Mucosa of descending colon (tissue), 3 donors: Measurements from ENCODE around the gene EIF3I. TPM values are rescaled to one million over a fixed set of nuclear protein-coding genes. Genes with fewer than 3 reads are reported as not detected.

Experiments
- ATAC-seq: fragments of 200-7000 bp; cut with Tn5 transposase; one replicate; pipeline ENCODE4 v1.9.1; 2020; ENCODE audit warnings: mild to moderate bottlenecking, moderate library complexity
- DNase-seq, 3 donors: peaks; one replicate each; pipeline ENCODE4 v3.0.0-alpha.2; 2020
- H3K36me3 ChIP-seq: fragments of 200-600 bp; one replicate; pipeline ENCODE4 v1.8.0; 2021; ENCODE audit warnings: low read depth, mild to moderate bottlenecking
- H3K4me1 ChIP-seq: fragments of 200-600 bp; one replicate; pipeline ENCODE4 v1.8.0; 2021; ENCODE audit warnings: low read depth, mild to moderate bottlenecking
- H3K4me3 ChIP-seq: fragments of 200-600 bp; one replicate; pipeline ENCODE4 v1.8.0; 2021; ENCODE audit warnings: mild to moderate bottlenecking
- H3K9me3 ChIP-seq: fragments of 200-600 bp; one replicate; pipeline ENCODE4 v1.8.0; 2021; ENCODE audit warnings: mild to moderate bottlenecking
- CTCF ChIP-seq: fragments of 200-600 bp; IDR thresholded peaks from one replicate; pipeline ENCODE4 v1.8.0; 2022; ENCODE audit warnings: antibody characterized with exemption, mild to moderate bottlenecking
- intact Hi-C, 2 donors: fragments of 100-400 bp; cut with DNase I in 1 of 2; cut with micrococcal nuclease in 1 of 2; formaldehyde crosslinking; loops; one replicate each; pipeline versions ENCODE4 v1.11.0 to v1.11.1; 2022; cut with DNase I, micrococcal nuclease
- total RNA-seq, 3 donors: library from RNA; stranded (reverse); fragmentation: NEBNext Ultra II Directional in 2 of 3; extraction: Animal tissue kit (Norgen Biotek cat#: 25700) in 2 of 3; gene quantifications; one replicate each; pipeline versions ENCODE4 v1.2.1 to v1.2.4, GENCODE V29; 2021 to 2023
- donor health status: DM: no; HTN: no; CAD: no; lungs with moderate emphysema.
- donor health status: DM: no; HTN: no; CAD: no.
- donor health status: DM: no; HTN: yes; CAD: no.

EIF3I gene
- total RNA-seq, 3 donors from 2014 or later, result 111 to 138 (median 115) TPM

GRCh38 chr1:32240140-32240951, 18.1 kb downstream of the EIF3I start:
- ATAC-seq, result peak; percentile 80
- Histone ChIP-seq H3K4me3 (peak overlapping the region; percentile 25), H3K9me3 (no peaks in the 10 kb centered on the region), H3K36me3 (no peaks in the 10 kb centered on the region), H3K4me1 (peaks cover 8% of the 10 kb centered on the region)
- peak; percentile 74 to 87 (median 86) for DNase-seq
- no peak for TF ChIP-seq CTCF
- intact Hi-C loops, result no loop called here

GRCh38 chr1:32241001-32241763, 19.0 kb downstream of the EIF3I start:
- Histone ChIP-seq H3K4me3 (peak overlapping the region; percentile 25), H3K36me3 (no peaks in the 10 kb centered on the region), H3K9me3 (no peaks in the 10 kb centered on the region), H3K4me1 (peaks cover 8% of the 10 kb centered on the region)
- peak; percentile 64 to 79 (median 73) for DNase-seq
- TF ChIP-seq CTCF, result no peak
- intact Hi-C loops, result no loop called here
- peak; percentile 72 for ATAC-seq

- peaks cover 8% of the 10 kb centered on the region for H3K4me1 ChIP-seq
- intact Hi-C loops, result no loop called here
- no peaks in the 10 kb centered on the region for H3K36me3 ChIP-seq
- ATAC-seq, result no peak
- DNase-seq, result peak in 2 of 3 donors; percentile 32 to 39
- no peaks in the 10 kb centered on the region for H3K9me3 ChIP-seq
- no peak overlapping the region for H3K4me3 ChIP-seq
- no peak for TF ChIP-seq CTCF
Measured at GRCh38 chr1:32242341-32242851, 20.2 kb downstream of the EIF3I start.

- DNase-seq (peak in 1 of 3 donors; percentile 62), ATAC-seq (peak; percentile 16)
- TF ChIP-seq CTCF, result no peak
- no peaks in the 10 kb centered on the region for H3K36me3 ChIP-seq
- no peaks in the 10 kb centered on the region for H3K9me3 ChIP-seq
- intact Hi-C loops, result no loop called here
- no peak within 1 kb of the TSS for H3K4me3 ChIP-seq
- peaks cover 13% of the 10 kb centered on the region for H3K4me1 ChIP-seq
Measured at GRCh38 chr1:32246888-32247273, 24.7 kb downstream of the EIF3I start, which contains the start of gene FAM167B. TSS of gene FAM167B (plus strand) at chr1:32247222. CDS start at chr1:32247422, 200 bp downstream.

GRCh38 chr1:32247452-32247851, 25.2 kb downstream of the EIF3I start:
- Histone ChIP-seq H3K36me3 (no peaks in the 10 kb centered on the region), H3K4me1 (peaks cover 12% of the 10 kb centered on the region), H3K9me3 (no peaks in the 10 kb centered on the region), H3K4me3 (no peak overlapping the region)
- intact Hi-C loops, result no loop called here
- no peak for TF ChIP-seq CTCF
- no peak for ATAC-seq
- DNase-seq, result peak in 2 of 3 donors; percentile 33 to 61
